Ureter (tissue), 1 donor: Measurements from ENCODE around the gene FOXO3. TPM values are rescaled to one million over a fixed set of nuclear protein-coding genes. Genes with fewer than 3 reads are reported as not detected.

Experiments used
- DNase-seq: peaks from one replicate; pipeline ENCODE4 v3.0.0-alpha.2; 2020; ENCODE audit warnings: low spot score
- total RNA-seq: library from RNA; stranded (reverse); gene quantifications from one replicate; pipeline ENCODE4 v1.2.4, GENCODE V29; 2023
- donor health status: DM: yes; HTN: yes; CAD: no.

FOXO3 gene
- total RNA-seq, 1 donor from 2014 or later = 66.7 TPM

- DNase-seq = no peak
These were observed 67.2 kb downstream of the FOXO3 start for GRCh38 chr6:108627692-108628550.

DNA sequence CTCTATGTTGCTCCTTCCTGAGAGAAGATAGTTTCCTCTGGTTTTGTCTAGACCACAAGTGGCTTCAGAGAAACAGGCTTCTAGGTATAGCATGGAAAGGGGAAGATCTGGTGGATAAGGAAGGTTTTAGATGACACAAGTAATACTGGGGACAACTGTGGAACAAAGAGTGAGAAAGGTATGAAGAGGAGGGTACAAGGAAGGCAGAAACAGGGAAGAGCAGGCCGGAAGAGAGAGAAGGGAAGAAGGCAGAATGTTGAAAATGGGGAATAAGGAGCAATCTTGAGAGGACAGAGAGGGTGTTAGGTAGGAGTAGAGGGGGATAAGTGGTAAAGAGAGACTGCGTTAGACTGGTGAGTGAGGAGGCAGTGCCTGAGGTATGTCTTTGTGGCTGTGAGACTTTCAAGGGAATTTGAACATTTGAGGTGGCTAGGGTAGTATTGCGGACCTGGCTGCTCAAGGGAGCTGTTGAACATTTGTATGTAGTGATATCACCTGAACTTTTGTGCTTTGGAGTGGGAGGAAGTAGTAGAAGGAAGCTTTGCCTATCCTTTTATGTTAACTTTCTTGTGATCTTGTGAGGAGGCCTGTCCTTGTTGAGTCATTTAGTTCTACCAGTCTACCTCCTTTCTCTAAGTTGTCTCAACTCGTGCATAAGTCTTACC, 69.5 kb downstream of the FOXO3 start:
- no peak for DNase-seq

DNA sequence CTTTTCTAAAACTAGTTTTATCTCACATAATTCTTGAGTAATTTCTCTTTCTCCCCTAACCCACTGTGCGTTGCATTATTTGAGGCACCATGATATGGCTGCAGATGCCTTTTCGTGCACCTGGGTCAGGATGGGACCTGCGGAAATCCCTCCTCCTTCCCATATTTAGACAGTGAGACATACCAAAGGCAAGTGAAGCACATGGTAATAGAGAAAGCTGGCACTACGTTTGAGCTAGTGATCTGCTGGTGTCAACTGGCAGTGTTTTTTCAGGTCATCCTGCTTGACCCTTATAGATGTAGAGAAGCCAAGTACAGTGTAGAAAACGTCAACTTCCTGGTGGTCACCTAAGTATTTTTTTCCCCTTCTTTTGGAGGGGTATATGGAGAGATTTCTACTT, 71.7 kb downstream of the FOXO3 start:
- no peak for DNase-seq

- DNase-seq = no peak
These were observed 72.7 kb downstream of the FOXO3 start for GRCh38 chr6:108633436-108633835.

GRCh38 chr6:108635505-108636226, 74.9 kb downstream of the FOXO3 start:
- DNase-seq = no peak

- no peak for DNase-seq
These were observed 77.2 kb downstream of the FOXO3 start for GRCh38 chr6:108637963-108638362.

DNA sequence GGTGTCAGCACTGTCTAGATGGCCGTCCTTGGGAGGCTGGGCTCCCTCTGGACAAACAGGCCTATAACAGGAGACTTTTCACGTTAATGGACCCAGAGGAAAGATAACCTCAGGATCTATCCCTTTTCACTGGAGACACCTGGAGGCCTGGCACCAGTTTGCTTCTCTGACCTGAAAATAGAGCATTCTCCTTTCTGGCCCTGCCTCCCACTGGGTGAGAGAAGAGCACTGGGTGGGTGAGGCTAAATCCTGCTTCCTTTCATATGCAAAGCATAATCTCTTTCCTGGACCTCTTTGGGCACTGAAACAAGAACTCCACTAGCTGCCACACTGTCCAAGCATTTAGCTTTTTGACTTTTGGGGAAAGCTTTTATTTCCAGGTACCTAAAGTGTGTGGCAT, 78.3 kb downstream of the FOXO3 start:
- no peak for DNase-seq

- DNase-seq = no peak
These were observed 79.4 kb downstream of the FOXO3 start for GRCh38 chr6:108640104-108640503.

- no peak for DNase-seq
These were observed 82.5 kb downstream of the FOXO3 start for GRCh38 chr6:108643184-108643583.

DNA sequence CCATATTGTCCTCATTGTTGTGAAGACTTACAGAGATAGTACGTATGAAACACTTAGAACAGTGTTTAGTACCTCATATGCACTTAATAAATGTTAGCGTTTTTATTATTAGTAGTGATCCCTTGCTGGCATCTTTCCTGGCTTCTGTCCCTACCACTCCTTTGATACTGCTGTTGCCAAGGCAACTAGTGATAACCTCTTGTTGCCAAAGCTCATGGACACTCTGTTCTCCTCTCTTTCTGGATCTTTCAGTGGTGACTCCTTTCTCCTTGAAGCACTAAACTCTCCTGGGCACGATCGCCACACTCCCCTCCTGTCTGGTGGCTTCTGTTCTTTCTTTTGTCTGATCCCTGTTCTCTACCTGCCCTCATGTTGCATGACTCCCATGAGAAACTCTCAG, 83.5 kb downstream of the FOXO3 start:
- no peak for DNase-seq

DNA sequence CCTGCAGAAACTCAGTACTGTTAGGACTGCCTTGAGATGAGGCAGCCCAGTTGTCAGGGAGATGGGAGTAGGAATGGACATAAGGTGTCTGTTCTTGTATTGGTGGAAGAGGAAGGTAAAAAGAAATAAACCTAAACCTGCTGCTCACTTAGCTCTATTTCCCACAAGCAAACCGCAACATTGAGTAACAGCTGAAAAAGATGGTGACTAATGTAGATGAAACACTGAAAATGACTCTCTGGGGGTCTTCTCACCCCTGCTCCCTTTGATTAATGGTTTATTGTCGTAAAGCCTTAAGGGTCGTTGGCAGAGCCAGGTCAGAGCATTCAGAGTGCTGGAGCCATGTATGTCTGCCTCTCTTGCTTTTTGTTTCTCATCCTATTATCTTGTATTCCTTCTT, 87.5 kb downstream of the FOXO3 start:
- no peak for DNase-seq

- DNase-seq = no peak
These were observed 89.6 kb downstream of the FOXO3 start for GRCh38 chr6:108650325-108650724.

- no peak for DNase-seq
These were observed 90.1 kb downstream of the FOXO3 start for GRCh38 chr6:108650781-108651180.

DNA sequence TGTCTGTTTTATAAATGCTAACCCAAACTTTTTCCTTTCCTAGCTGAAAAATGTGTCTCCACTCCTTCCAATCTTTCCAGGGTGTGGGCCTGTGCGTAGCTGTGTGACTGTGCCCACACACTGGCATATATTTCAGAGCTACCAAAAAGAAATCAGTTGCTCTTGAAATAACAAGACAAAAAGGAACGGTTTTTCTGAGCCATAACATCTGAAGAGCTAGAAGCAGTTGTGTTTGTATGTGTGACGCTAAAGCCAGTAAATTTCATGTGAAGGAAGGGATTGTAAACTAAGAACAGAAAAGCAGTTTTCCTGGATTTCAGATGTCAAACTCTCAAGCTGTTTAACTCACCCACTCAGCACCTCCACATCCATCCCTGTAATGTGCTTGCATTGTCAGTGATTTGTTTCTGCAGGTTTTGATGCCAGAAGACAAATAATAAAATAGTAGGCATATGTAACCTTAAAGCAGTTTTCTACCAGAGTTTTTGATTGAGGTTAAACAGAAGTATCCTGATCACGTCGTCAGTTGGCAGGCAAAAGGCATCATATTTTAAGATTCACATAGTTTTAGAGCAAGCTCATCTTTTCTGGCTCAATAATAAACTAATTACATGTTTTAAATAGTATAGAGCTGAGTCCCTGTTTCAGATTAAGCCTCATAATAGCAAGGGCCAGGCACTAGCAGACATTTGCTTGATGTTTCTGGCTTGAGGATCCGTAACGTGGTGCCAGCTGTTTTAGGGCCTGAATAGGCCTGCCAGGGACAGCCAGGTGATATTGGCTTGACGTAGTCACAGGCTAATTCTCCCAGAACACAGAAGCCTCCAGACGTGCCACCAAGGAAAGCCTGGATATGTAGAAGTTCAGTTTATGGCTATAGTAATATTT, 90.9 kb downstream of the FOXO3 start:
- no peak for DNase-seq

GRCh38 chr6:108652375-108652774, 91.7 kb downstream of the FOXO3 start:
- no peak for DNase-seq

GRCh38 chr6:108653949-108654348, 93.2 kb downstream of the FOXO3 start:
- DNase-seq = peak; percentile 64

DNA sequence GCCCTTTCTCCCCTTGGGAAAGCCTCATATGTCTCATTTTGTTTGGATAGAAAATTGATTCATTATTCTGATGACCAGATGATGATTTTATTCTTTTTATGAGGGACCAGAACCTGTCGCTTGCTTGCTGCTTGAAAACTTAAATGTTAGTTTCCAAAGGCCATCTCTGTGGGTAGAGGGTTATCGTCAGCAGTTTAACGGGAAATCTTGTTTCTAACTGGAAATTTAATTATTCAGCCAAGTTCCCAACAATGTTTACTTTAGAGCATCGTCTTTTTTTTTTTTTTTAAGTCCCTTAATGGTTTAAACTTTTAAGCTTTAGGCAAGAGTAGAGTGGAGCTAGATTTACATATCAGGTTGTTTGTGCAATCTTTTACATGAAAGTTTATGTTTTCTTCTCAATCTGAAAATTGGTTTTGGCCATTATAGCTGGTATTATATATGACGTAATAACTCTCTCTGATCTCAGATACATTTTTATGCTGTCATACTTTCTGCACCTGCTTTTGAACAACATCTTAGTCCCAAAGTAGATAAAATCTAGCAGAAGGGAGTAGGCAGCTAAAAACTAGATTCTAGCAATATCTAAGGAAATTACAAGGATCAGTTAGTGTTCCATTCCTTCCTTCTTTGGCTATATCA, 93.9 kb downstream of the FOXO3 start:
- DNase-seq = no peak

DNA sequence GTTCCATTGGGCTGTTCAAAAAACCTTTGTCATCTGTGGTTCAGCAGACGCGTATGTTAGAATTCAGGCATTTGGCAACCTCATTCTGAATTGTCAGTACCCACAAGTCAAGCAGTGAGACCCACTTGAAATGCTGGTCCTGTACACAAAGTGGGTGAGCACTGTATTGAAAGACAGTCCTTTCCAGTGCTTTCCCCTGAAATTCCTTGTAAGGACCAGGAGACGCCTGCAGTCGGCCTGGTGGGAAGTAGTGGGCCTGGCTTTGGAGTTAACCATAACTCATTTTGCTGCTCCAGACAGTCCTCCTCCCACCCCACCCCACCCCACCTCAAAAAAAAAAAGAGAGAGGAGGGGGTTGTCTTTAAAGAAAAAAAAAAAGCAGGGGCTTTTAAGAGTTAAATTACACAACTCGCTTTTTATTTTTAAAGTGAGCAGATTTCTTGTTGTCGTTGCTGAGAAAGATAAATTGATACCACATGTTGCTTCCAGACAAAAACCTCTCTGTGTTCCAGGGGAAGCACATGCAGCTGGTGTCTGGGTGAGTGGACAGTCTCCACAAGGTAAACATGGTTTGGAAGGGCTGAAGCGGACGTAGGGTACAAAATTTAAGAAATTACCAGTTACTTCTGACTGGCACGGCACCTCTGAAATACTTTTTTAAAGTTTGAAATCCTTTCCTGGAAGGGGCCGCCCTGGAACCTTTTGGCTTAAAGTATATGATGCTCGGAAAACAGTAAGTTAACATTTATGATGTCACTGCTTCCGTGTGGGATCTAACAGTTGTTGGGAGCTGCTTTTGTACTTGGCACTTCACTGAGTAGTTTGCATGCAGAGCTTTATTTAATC, 95.3 kb downstream of the FOXO3 start:
- no peak for DNase-seq

DNA sequence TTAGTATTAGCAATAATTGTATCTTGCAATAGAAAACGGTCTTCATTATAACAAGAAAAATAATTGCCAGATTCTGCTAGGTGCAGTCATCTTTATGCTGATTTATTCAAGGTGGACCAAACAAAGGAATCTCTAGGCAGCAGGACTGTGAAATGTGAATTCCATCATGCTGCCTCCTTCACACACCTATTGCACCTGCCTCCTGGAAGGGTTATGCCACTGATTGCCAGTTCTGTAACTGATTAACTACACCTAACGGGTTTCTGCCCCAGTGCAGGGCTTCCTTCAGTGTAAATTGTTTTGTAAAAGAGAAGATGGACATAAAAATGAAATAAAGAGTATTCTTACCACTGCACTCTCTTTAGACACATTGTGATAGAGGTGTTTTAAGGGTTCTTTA, 96.1 kb downstream of the FOXO3 start:
- DNase-seq = no peak

DNA sequence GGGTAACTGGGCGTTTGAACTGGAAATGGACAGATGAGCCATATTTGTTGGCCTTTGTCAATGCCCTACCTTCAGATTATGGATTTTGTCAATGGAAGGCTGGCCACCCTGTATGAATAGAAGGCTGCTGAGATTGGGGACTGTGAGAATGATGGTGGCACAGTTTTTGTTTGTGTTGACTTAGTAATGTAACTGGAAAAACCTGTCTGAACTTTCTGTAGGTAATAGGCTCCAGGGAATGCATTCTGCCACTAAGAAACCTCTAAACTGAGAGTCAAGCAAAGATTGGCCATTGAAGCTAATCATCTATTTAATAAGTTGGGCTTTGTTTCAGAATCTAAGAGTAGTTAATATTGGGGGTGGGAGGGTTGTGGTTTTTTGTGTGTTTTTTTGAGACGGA, 97.5 kb downstream of the FOXO3 start:
- no peak for DNase-seq
